H9 (cell line): Measurements from ENCODE around the gene NCOR1. TPM values are rescaled to one million over a fixed set of nuclear protein-coding genes. Genes with fewer than 3 reads are reported as not detected.

Experiments used
- DNase-seq: peaks from one replicate; pipeline ENCODE4 v3.0.0-alpha.2; 2017
- H2AFZ ChIP-seq: one replicate; pipeline ENCODE4 v1.6.1; 2013; ENCODE audit warnings: mild to moderate bottlenecking, low read length, control low read depth, moderate library complexity
- H2AK5ac ChIP-seq: 2 replicates; pipeline ENCODE4 v1.6.1; 2013; ENCODE audit warnings: low read length, control low read depth, mixed read lengths; ENCODE audit not compliant: insufficient read length
- H2BK120ac ChIP-seq: one replicate; pipeline ENCODE4 v1.6.1; 2013; ENCODE audit warnings: low read depth, mild to moderate bottlenecking, low read length, control low read depth, inconsistent platforms; ENCODE audit not compliant: poor library complexity, severe bottlenecking
- H2BK12ac ChIP-seq: 2 replicates; pipeline ENCODE4 v1.6.1; 2013; ENCODE audit warnings: low read length, control low read depth, mixed read lengths, low read depth; ENCODE audit not compliant: insufficient read length
- H2BK15ac ChIP-seq: 2 replicates; pipeline ENCODE4 v1.6.1; 2013; ENCODE audit warnings: low read depth, low read length, control low read depth
- H2BK20ac ChIP-seq: one replicate; pipeline ENCODE4 v1.6.1; 2013; ENCODE audit warnings: low read depth, mild to moderate bottlenecking, low read length, control low read depth, inconsistent platforms; ENCODE audit not compliant: poor library complexity, severe bottlenecking
- H2BK5ac ChIP-seq: 2 replicates; pipeline ENCODE4 v1.6.1; 2013; ENCODE audit warnings: low read length, control low read depth, mixed read lengths; ENCODE audit not compliant: insufficient read length
- H3K14ac ChIP-seq: 2 replicates; pipeline ENCODE4 v1.6.1; 2013; ENCODE audit warnings: low read length, control low read depth; ENCODE audit not compliant: insufficient read depth
- H3K18ac ChIP-seq: 2 replicates; pipeline ENCODE4 v1.6.1; 2013; ENCODE audit warnings: low read depth, mild to moderate bottlenecking, mixed read lengths, low read length, control low read depth; ENCODE audit not compliant: insufficient read length
- H3K23ac ChIP-seq: 2 replicates; pipeline ENCODE4 v1.6.1; 2013; ENCODE audit warnings: low read length, control low read depth, mixed read lengths, low read depth; ENCODE audit not compliant: insufficient read length
- H3K23me2 ChIP-seq: 2 replicates; pipeline ENCODE4 v1.6.1; 2013; ENCODE audit warnings: low read depth, mild to moderate bottlenecking, mixed read lengths, low read length, control low read depth; ENCODE audit not compliant: insufficient read length, poor library complexity, severe bottlenecking
- H3K27ac ChIP-seq: 2 replicates; pipeline ENCODE4 v1.5.1; 2013; ENCODE audit warnings: low read length, control low read depth, mixed read lengths, low read depth; ENCODE audit not compliant: insufficient read length
- H3K27me3 ChIP-seq: 2 replicates; pipeline ENCODE4 v1.6.1; 2013; ENCODE audit warnings: low read length, control low read depth, inconsistent platforms; ENCODE audit not compliant: insufficient read depth
- H3K4ac ChIP-seq: 2 replicates; pipeline ENCODE4 v1.6.1; 2013; ENCODE audit warnings: low read depth, mild to moderate bottlenecking, control low read depth, inconsistent platforms, low read length, moderate library complexity
- H3K4me1 ChIP-seq: 2 replicates; pipeline ENCODE4 v1.6.1; 2013; ENCODE audit warnings: low read length, control low read depth, inconsistent platforms; ENCODE audit not compliant: insufficient read depth
- H3K4me2 ChIP-seq: 2 replicates; pipeline ENCODE4 v1.6.1; 2013; ENCODE audit warnings: low read length, control low read depth, mixed read lengths; ENCODE audit not compliant: insufficient read length, insufficient read depth
- H3K56ac ChIP-seq: 2 replicates; pipeline ENCODE4 v1.6.1; 2013; ENCODE audit warnings: low read depth, mild to moderate bottlenecking, mixed read lengths, low read length, control low read depth; ENCODE audit not compliant: insufficient read length
- H3K79me1 ChIP-seq: 2 replicates; pipeline ENCODE4 v1.6.1; 2013; ENCODE audit warnings: low read depth, mild to moderate bottlenecking, moderate library complexity, low read length, control low read depth, inconsistent platforms; ENCODE audit not compliant: insufficient read depth, poor library complexity, severe bottlenecking
- H3K79me2 ChIP-seq: 2 replicates; pipeline ENCODE4 v1.6.1; 2013; ENCODE audit warnings: low read length, control low read depth, inconsistent platforms; ENCODE audit not compliant: insufficient read depth
- H3K9ac ChIP-seq: 2 replicates; pipeline ENCODE4 v1.6.1; 2013; ENCODE audit warnings: low read length, control low read depth, mixed read lengths; ENCODE audit not compliant: insufficient read length; ENCODE audit errors: extremely low read depth
- H3K9me3 ChIP-seq: one replicate; pipeline ENCODE4 v1.6.1; 2013; ENCODE audit warnings: low read depth, low read length, inconsistent platforms; ENCODE audit not compliant: control insufficient read depth
- H3T11ph ChIP-seq: one replicate; pipeline ENCODE4 v1.6.1; 2013; ENCODE audit warnings: mild to moderate bottlenecking, low read length, control low read depth, inconsistent platforms
- H4K20me1 ChIP-seq: one replicate; pipeline ENCODE4 v1.6.1; 2013; ENCODE audit not compliant: control insufficient read depth, insufficient read length, insufficient read depth
- H4K5ac ChIP-seq: 2 replicates; pipeline ENCODE4 v1.6.1; 2013; ENCODE audit warnings: low read depth, mild to moderate bottlenecking, mixed read lengths, low read length, control low read depth; ENCODE audit not compliant: insufficient read length
- H4K8ac ChIP-seq: replicated peaks from 2 replicates; pipeline ENCODE4 v1.6.1; 2013; ENCODE audit warnings: low read length, control low read depth, mixed read lengths, low read depth; ENCODE audit not compliant: insufficient read length
- H4K91ac ChIP-seq: 2 replicates; pipeline ENCODE4 v1.6.1; 2013; ENCODE audit warnings: low read depth, mild to moderate bottlenecking, moderate library complexity, mixed read lengths, low read length, control low read depth; ENCODE audit not compliant: insufficient read length
- H3K27ac Mint-ChIP-seq, 3 experiments: 2 replicates in 2 of 3; 3 replicates in 1 of 3; pipeline ENCODE4 v1.8.0; 2020 to 2021; ENCODE audit warnings: mixed read lengths in 3 of 3, mild to moderate bottlenecking in 1 of 3, moderate library complexity in 1 of 3
- H3K27me3 Mint-ChIP-seq: 2 replicates; pipeline ENCODE4 v1.8.0; 2021; ENCODE audit warnings: low read depth, mild to moderate bottlenecking, moderate library complexity, mixed read lengths
- H3K36me3 Mint-ChIP-seq, 3 experiments: 2 replicates in 2 of 3; 3 replicates in 1 of 3; pipeline ENCODE4 v1.8.0; 2020 to 2021; ENCODE audit warnings: low read depth in 3 of 3, mixed read lengths in 3 of 3; ENCODE audit not compliant: insufficient read depth in 1 of 3
- H3K4me1 Mint-ChIP-seq, 2 experiments: 2 replicates each; pipeline ENCODE4 v1.8.0; 2020; ENCODE audit warnings: mixed read lengths in 2 of 2
- H3K4me3 Mint-ChIP-seq, 2 experiments: 2 replicates in 1 of 2; 3 replicates in 1 of 2; pipeline ENCODE4 v1.8.0; 2020 to 2021; ENCODE audit warnings: mild to moderate bottlenecking in 2 of 2, mixed read lengths in 2 of 2, moderate library complexity in 1 of 2
- H3K9me3 Mint-ChIP-seq, 2 experiments: 2 replicates in 1 of 2; 3 replicates in 1 of 2; pipeline ENCODE4 v1.8.0; 2020; ENCODE audit warnings: mild to moderate bottlenecking in 2 of 2, mixed read lengths in 2 of 2, moderate library complexity in 1 of 2
- CTCF ChIP-seq: fragments of 200-600 bp; sonication (generic); conservative IDR thresholded peaks from 3 replicates; pipeline ENCODE4 v1.8.0; 2021; ENCODE audit warnings: antibody characterized with exemption, mild to moderate bottlenecking
- WGBS: extraction: QIAGEN DNeasy Blood & Tissue Kit; methylation state at CpG from one replicate; pipeline ENCODE4 v1.1.7; 2013; ENCODE audit warnings: missing lambda C conversion rate, low lambda C conversion rate, mixed read lengths; ENCODE audit not compliant: insufficient read length; ENCODE audit errors: extremely low coverage; 5-methylcytosine and 5-hydroxymethylcytosine counted together
- total RNA-seq: library from RNA; stranded (reverse); gene quantifications from 2 replicates; pipeline ENCODE4 v1.2.1, GENCODE V29; 2021

Gene NCOR1
- total RNA-seq, 1 experiment from 2014 or later, result 119 TPM

GRCh38 chr17:16191604-16192003, 23.7 kb downstream of the NCOR1 start:
- no peaks in the 10 kb centered on the region for H3K27me3 Mint-ChIP-seq
- H2BK120ac ChIP-seq, result no peak overlapping the region
- no peaks in the 10 kb centered on the region for H3K9me3 ChIP-seq
- DNase-seq, result no peak
- no peak overlapping the region for H4K91ac ChIP-seq
- no peaks in the 10 kb centered on the region for H3K79me1 ChIP-seq
- no peak overlapping the region for H3K14ac ChIP-seq
- no peaks in the 10 kb centered on the region for H3K27me3 ChIP-seq
- no peak for TF ChIP-seq CTCF
- no peak overlapping the region for H3K4ac ChIP-seq
- H3K23ac ChIP-seq, result no peak overlapping the region
- no peak overlapping the region for H3T11ph ChIP-seq
- H3K9ac ChIP-seq, result no peak overlapping the region
- H4K20me1 ChIP-seq, result no peaks in the 10 kb centered on the region
- no peak overlapping the region for H2BK5ac ChIP-seq
- H2AFZ ChIP-seq, result no peak overlapping the region
- WGBS, result no CpG with 5 or more reads among the region's 3 CpGs
- H3K79me2 ChIP-seq, result no peaks in the 10 kb centered on the region; the same call in 1 of the 2 replicates
- no peak overlapping the region for H3K4me2 ChIP-seq
- H3K4me1 Mint-ChIP-seq, result no peaks in the 10 kb centered on the region
- H3K4me1 ChIP-seq, result no peaks in the 10 kb centered on the region
- no peak overlapping the region for H4K5ac ChIP-seq
- no peak overlapping the region for H2AK5ac ChIP-seq
- no peak overlapping the region for H4K8ac ChIP-seq
- H3K9me3 Mint-ChIP-seq, result no peaks in the 10 kb centered on the region
- H2BK15ac ChIP-seq, result no peak overlapping the region
- no peak overlapping the region for H2BK20ac ChIP-seq
- no peaks in the 10 kb centered on the region for H3K23me2 ChIP-seq
- H2BK12ac ChIP-seq, result no peak overlapping the region
- H3K4me3 Mint-ChIP-seq, result no peak overlapping the region
- H3K36me3 Mint-ChIP-seq, result peaks cover 15 to 41% (median 40%) of the 10 kb centered on the region in 3 experiments; a peak in 6 of 7 replicates
- H3K56ac ChIP-seq, result no peak overlapping the region
- H3K27ac Mint-ChIP-seq, result no peak overlapping the region; a peak in 1 of 7 replicates
- H3K18ac ChIP-seq, result no peak overlapping the region
- H3K27ac ChIP-seq, result no peak overlapping the region
